Fibroblast of pulmonary artery (primary cell): ENCODE data around the gene RASGRF1.

Experiments
- DNase-seq: peaks from one replicate; pipeline ENCODE4 v3.0.0-alpha.2; 2010; ENCODE audit warnings: low read depth
- H3K4me3 ChIP-seq: replicated peaks from 2 replicates; pipeline ENCODE4 v1.5.1; 2011; ENCODE audit warnings: low read depth, mild to moderate bottlenecking, control low read depth, low read length, moderate library complexity
- TF ChIP-seq, protein P1 (sequence below): IDR thresholded peaks from 2 replicates; pipeline ENCODE4 v1.5.1; 2011; ENCODE audit warnings: mild to moderate bottlenecking, control low read depth, low read length, inconsistent platforms; ENCODE audit errors: missing control alignments

The RASGRF1 gene

DNA sequence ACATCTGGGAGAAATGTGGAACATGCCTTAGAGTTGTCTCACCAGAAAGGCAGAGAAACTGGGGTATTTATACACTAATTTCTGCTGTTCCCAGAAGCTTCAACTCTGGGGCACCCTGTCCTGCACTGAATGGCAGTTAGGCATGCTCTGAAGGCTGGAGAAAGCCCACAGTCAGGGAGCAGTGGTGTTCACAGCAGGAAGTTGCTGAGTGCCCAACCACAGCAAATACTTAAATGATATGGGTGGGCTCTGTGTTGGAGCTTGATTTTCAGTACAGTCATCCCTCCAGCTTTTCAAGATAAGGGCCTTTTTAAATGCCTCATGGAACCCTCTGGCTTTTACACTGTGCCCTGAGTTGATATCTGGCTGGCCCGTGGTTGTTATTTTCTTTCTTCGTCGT is 38.7 kb upstream of the RASGRF1 start:
- no peak overlapping the region for H3K4me3 ChIP-seq
- TF ChIP-seq, protein P1, sequence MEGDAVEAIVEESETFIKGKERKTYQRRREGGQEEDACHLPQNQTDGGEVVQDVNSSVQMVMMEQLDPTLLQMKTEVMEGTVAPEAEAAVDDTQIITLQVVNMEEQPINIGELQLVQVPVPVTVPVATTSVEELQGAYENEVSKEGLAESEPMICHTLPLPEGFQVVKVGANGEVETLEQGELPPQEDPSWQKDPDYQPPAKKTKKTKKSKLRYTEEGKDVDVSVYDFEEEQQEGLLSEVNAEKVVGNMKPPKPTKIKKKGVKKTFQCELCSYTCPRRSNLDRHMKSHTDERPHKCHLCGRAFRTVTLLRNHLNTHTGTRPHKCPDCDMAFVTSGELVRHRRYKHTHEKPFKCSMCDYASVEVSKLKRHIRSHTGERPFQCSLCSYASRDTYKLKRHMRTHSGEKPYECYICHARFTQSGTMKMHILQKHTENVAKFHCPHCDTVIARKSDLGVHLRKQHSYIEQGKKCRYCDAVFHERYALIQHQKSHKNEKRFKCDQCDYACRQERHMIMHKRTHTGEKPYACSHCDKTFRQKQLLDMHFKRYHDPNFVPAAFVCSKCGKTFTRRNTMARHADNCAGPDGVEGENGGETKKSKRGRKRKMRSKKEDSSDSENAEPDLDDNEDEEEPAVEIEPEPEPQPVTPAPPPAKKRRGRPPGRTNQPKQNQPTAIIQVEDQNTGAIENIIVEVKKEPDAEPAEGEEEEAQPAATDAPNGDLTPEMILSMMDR, result no peak
- DNase-seq, result no peak

DNA sequence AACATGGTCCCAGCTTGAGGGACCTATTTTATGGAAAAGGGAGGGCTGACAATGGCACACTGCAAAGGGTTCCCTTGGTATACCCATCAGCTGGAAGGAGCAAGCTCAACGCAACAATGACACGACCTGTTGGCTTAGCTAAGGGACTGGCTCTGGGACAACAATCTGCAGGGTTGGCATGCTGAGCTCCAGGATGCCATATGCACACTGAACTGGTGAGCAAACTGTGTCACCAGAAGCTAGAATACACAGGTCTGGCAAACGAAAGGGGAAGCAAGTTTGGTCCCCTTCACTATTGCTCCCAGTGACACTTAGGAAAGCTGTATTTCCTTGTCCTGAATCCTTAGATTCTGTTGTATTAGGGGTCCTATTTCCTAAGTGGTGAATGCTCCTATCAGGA is 38.0 kb upstream of the RASGRF1 start:
- no peak for DNase-seq
- TF ChIP-seq, protein P1, result no peak
- no peak overlapping the region for H3K4me3 ChIP-seq

DNA sequence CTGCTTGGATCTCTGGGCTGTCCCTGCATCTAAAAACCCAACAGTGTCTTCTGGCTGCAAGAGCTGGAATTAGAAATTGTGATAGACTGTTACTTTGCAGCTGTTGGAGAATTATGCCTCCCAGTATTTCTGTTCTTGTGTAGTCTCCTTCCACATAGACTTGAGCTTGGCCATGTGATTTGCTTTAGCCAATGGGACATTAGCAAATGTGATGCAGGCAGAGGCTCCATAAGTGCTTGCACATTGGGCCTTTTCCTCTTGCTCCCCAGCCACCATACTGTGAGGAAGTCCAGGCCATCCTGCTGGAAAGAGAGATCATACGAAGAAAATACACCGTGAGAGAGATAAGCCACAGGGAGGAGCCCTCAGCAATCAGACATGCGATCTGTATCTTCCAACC is 33.8 kb upstream of the RASGRF1 start:
- TF ChIP-seq, protein P1, result no peak
- no peak for DNase-seq
- no peak overlapping the region for H3K4me3 ChIP-seq

DNA sequence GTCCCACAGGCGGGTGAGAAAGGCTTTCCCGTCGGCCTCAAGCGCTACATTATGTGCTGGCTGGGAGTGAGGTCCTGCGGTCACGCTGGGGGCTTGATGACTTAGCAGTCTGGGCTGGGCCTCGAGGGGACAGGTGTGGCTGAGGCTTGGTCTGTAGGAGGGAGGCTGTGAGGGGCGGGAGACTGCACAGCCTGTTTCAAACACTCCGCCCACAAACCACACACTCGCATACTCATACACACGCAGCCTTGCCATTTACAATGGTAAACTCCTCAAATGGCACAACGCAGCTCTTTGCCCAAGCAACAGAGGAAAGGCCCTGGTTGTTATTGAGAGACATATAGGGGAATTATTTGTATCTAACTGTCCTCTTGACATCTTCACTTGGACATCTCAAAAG is 32.4 kb upstream of the RASGRF1 start:
- no peak overlapping the region for H3K4me3 ChIP-seq
- no peak for DNase-seq
- TF ChIP-seq, protein P1, result no peak

DNA sequence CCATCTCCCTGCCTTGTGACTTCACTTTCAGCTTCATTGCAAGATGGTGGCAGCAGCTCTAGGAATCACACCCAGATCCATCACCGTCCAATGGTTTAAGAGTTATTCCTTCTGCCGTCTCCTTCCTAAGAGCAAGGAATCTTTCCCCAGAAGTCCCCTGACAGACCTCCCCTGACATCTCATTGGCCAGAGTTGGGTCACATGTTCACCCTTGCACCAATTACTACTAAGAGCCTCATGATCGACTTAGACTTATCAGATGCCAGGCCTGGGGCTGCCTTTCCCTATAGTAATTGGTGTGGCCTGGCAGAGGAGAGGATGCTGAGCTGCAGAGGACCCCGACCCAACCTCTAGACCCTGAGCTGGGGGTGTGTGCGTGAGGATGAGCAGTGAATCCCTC is 31.8 kb upstream of the RASGRF1 start:
- no peak overlapping the region for H3K4me3 ChIP-seq
- DNase-seq, result no peak
- TF ChIP-seq, protein P1, result no peak

DNA sequence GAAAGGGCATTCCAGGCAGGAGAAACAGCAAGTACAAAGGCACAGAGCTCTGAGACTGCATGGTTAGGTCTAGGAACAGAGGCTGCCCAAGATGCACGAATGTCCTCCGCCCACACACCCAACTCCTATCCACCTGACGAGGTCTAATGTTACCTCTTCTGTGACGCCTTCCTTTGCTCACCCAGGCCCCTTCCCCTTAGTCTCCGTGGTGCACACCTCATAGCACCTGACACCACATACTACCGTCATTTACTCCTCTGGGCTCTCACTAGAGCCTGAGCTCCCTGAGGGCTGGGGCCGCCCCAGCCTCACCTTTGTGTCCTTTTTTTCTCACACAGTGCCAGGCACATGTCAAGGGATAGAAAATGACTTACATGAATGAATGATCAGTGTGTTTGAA is 31.0 kb upstream of the RASGRF1 start:
- TF ChIP-seq, protein P1, result no peak
- no peak overlapping the region for H3K4me3 ChIP-seq
- DNase-seq, result no peak

DNA sequence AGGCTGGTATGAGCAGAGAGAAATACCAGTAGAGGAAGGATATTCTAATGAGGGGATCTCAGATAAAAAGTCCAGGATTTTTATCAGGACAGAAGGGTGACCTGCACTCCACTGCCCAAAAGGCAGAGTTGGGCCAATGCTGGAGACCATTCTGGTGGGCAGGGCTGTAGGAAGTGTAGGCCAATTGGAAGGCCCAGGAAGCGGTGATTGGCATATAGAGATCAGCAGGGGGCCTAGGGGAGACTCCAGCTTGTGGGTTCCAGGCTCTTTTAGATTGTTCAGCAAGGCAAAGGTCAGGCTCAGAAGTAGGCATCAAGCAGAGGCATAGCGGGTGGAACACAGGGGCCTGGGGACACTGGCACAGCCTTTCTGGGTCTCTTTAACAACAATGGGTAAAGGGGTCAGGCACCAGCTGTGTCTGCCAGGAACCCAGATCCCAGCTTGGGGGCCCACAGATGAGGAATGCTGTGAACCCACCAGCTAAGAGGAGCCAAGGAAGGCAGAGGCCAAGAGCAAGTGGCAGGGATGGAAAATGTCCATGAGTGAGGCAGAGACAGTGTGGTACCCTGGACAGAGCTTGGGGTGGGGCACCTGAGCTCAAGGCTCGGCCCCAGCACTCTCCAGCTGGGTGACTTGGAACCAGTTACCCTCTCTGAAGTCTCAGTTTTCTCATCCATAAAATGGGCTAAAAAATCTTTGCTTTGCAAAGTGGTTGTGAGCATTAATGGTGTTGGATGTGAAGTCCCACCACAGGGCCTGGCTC is 27.0 kb upstream of the RASGRF1 start:
- TF ChIP-seq, protein P1, result no peak
- H3K4me3 ChIP-seq, result no peak overlapping the region
- DNase-seq, result no peak
